COLO668 (cell line): ENCODE results near the gene UBA1.

ENCODE experiments used
- DNase-seq: peaks from one replicate; lab custom pipeline; 2025; ENCODE audit not compliant: unreplicated experiment; lab: John Stamatoyannopoulos, UW

Gene UBA1

GRCh38 chrX:47169726-47170515 is 23.7 kb upstream of the UBA1 start:
- DNase-seq: no peak

GRCh38 chrX:47170861-47171692 is 22.6 kb upstream of the UBA1 start:
- no peak for DNase-seq

- DNase-seq: no peak
These were observed 21.6 kb upstream of the UBA1 start for GRCh38 chrX:47171996-47172395.

- no peak for DNase-seq
These were observed 21.1 kb upstream of the UBA1 start for GRCh38 chrX:47172549-47172948.

- DNase-seq: no peak
These were observed 20.4 kb upstream of the UBA1 start for GRCh38 chrX:47172971-47173792.

GRCh38 chrX:47174376-47174775 is 19.3 kb upstream of the UBA1 start:
- DNase-seq: no peak

- DNase-seq: no peak
These were observed 18.6 kb upstream of the UBA1 start for GRCh38 chrX:47174846-47175587.

- no peak for DNase-seq
These were observed 18.0 kb upstream of the UBA1 start for GRCh38 chrX:47175588-47175980.

GRCh38 chrX:47176101-47176740 is 17.4 kb upstream of the UBA1 start:
- no peak for DNase-seq

- DNase-seq: no peak
These were observed 16.6 kb upstream of the UBA1 start for GRCh38 chrX:47177079-47177478.

- DNase-seq: no peak
These were observed 15.3 kb upstream of the UBA1 start for GRCh38 chrX:47178337-47178736.

- no peak for DNase-seq
These were observed 14.3 kb upstream of the UBA1 start for GRCh38 chrX:47179221-47179927.

- no peak for DNase-seq
These were observed 13.7 kb upstream of the UBA1 start for GRCh38 chrX:47179928-47180255.

- no peak for DNase-seq
These were observed 13.3 kb upstream of the UBA1 start for GRCh38 chrX:47180346-47180745.

- DNase-seq: no peak
These were observed 12.3 kb upstream of the UBA1 start for GRCh38 chrX:47181301-47181700.

- no peak for DNase-seq
These were observed 11.4 kb upstream of the UBA1 start for GRCh38 chrX:47182106-47182700.

GRCh38 chrX:47184486-47184885 is 9.1 kb upstream of the UBA1 start:
- DNase-seq: no peak

GRCh38 chrX:47185241-47185640 is 8.4 kb upstream of the UBA1 start:
- DNase-seq: no peak

GRCh38 chrX:47186096-47186740 is 7.4 kb upstream of the UBA1 start:
- DNase-seq: no peak
